ENCODE results near the gene AGBL3.

The AGBL3 gene

DNA sequence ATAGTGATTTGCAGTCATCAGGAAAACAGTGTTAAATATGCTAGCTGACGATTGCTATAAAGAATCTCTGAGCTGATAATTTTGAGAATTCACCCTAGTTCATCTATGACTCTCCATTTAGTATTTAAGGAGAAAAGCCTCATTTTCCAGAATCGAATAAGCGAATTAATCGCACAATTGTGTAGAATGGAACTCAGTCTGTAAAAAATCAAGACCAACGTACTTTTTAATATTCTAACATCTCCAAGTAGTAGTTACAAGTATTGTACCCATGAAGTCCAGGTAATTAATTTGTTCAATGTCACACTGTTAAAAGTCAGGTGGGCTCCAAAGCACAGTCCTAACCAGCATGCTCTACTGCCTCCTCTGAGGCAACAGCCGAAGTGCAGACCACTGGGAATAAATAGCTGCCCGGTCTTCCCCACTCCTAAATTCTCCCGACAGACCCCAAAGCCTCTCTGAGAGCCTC lies 380 bp upstream of the AGBL3 start:
- Histone ChIP-seq H2BK12ac (ENCODE audit: low read length in 2 of 2) (no peak overlapping the region), H4K8ac (ENCODE audit: low read length) (peak overlapping the region; percentile 74), H3K18ac (ENCODE audit: low read depth in 1 of 2, low read length in 2 of 2) (no peak overlapping the region), H3K9me3 (ENCODE audit: control insufficient read depth, low read length) (no peaks in the 10 kb centered on the region), H4K91ac (ENCODE audit: low read length) (no peak overlapping the region), H3K27ac (ENCODE audit: low read length, poor library complexity, severe bottlenecking) (peak overlapping the region; percentile 95), H3K4me2 (ENCODE audit: low read length, poor library complexity, severe bottlenecking) (peak overlapping the region; percentile 88), H2AFZ (ENCODE audit: low read depth, low read length) (peak overlapping the region; percentile 29), H2BK120ac (ENCODE audit: low read depth, low read length) (no peak overlapping the region), H3K4me1 (ENCODE audit: control insufficient read depth, insufficient read depth, low read depth, low read length) (no peaks in the 10 kb centered on the region), H2BK15ac (ENCODE audit: low read depth, poor library complexity, severe bottlenecking) (no peak overlapping the region), H3K4ac (ENCODE audit: low read depth in 1 of 2, low read length in 2 of 2) (peak overlapping the region in 1 of 2 experiments; percentile 60), H2BK5ac (ENCODE audit: low read depth, low read length, poor library complexity, severe bottlenecking) (no peak overlapping the region), H2AK5ac (ENCODE audit: low read length, severe bottlenecking) (no peak overlapping the region), H3K9ac (ENCODE audit: low read length) (peak overlapping the region; percentile 93), H3K14ac (ENCODE audit: low read length in 2 of 2) (no peak overlapping the region), H3K36me3 (ENCODE audit: control insufficient read depth in 1 of 2, insufficient read depth in 2 of 2, low read depth in 1 of 2, low read length in 2 of 2) (peaks cover 0 to 12% of the 10 kb centered on the region in 2 experiments), H3K23ac (ENCODE audit: low read length in 2 of 2) (no peak overlapping the region), H3K79me1 (replicated peaks; ENCODE audit: low read length, poor library complexity, severe bottlenecking) (peaks cover 3% of the 10 kb centered on the region), H3K27me3 (ENCODE audit: control insufficient read depth in 1 of 2, insufficient read depth in 1 of 2, low read length in 2 of 2) (no peaks in the 10 kb centered on the region), H3K4me3 (ENCODE audit: insufficient read depth in 1 of 2, low read depth in 1 of 2, low read length in 2 of 2) (peak overlapping the region; percentile 96 to 99)
- no peak for DNase-seq
- 23% methylated on average over 3 of the region's 8 CpGs for WGBS

DNA sequence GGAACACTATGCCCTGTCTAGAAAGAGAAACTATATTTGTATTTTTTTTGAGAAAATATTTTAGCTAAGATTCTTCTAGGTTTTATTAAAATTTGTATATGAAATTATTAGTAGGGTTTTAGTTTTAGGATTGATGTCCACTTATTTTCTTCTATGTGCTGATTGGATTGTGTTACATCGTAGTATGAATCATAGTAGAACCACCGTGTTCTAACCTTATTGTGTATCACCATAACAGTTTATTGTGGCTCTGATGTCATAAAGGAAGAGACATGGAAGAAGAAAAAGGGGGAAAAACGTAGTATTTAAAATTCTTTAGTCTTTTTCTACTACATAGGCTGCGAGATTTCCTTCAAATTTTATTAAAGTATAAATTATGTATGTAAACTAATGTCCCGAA lies 1.9 kb downstream of the AGBL3 start:
- Histone ChIP-seq H2BK120ac (ENCODE audit: low read depth, low read length) (no peak overlapping the region), H3K4me3 (ENCODE audit: insufficient read depth in 1 of 2, low read depth in 1 of 2, low read length in 2 of 2) (no peak overlapping the region), H4K8ac (ENCODE audit: low read length) (no peak overlapping the region), H2BK12ac (ENCODE audit: low read length in 2 of 2) (no peak overlapping the region), H2AFZ (ENCODE audit: low read depth, low read length) (no peak overlapping the region), H3K4ac (ENCODE audit: low read depth in 1 of 2, low read length in 2 of 2) (no peak overlapping the region), H3K79me1 (replicated peaks; ENCODE audit: low read length, poor library complexity, severe bottlenecking) (peaks cover 3% of the 10 kb centered on the region), H3K23ac (ENCODE audit: low read length in 2 of 2) (no peak overlapping the region), H3K9ac (ENCODE audit: low read length) (no peak overlapping the region), H3K36me3 (ENCODE audit: control insufficient read depth in 1 of 2, insufficient read depth in 2 of 2, low read depth in 1 of 2, low read length in 2 of 2) (peaks cover 0 to 12% of the 10 kb centered on the region in 2 experiments), H4K91ac (ENCODE audit: low read length) (no peak overlapping the region), H3K14ac (ENCODE audit: low read length in 2 of 2) (no peak overlapping the region), H3K27ac (ENCODE audit: low read length, poor library complexity, severe bottlenecking) (no peak overlapping the region), H3K9me3 (ENCODE audit: control insufficient read depth, low read length) (no peaks in the 10 kb centered on the region), H3K18ac (ENCODE audit: low read depth in 1 of 2, low read length in 2 of 2) (no peak overlapping the region), H2BK5ac (ENCODE audit: low read depth, low read length, poor library complexity, severe bottlenecking) (no peak overlapping the region), H2AK5ac (ENCODE audit: low read length, severe bottlenecking) (no peak overlapping the region), H3K4me2 (ENCODE audit: low read length, poor library complexity, severe bottlenecking) (no peak overlapping the region), H3K4me1 (ENCODE audit: control insufficient read depth, insufficient read depth, low read depth, low read length) (peaks cover 2% of the 10 kb centered on the region), H2BK15ac (ENCODE audit: low read depth, poor library complexity, severe bottlenecking) (no peak overlapping the region), H3K27me3 (ENCODE audit: control insufficient read depth in 1 of 2, insufficient read depth in 1 of 2, low read length in 2 of 2) (no peaks in the 10 kb centered on the region)
- 67% methylated on average over 3 of the region's 5 CpGs for WGBS
- DNase-seq = no peak

GRCh38 chr7:134991469-134992339 lies 5.4 kb downstream of the AGBL3 start:
- Histone ChIP-seq H4K91ac (ENCODE audit: low read length) (no peak overlapping the region), H2BK5ac (ENCODE audit: low read depth, low read length, poor library complexity, severe bottlenecking) (no peak overlapping the region), H3K9me3 (ENCODE audit: control insufficient read depth, low read length) (no peaks in the 10 kb centered on the region), H2BK15ac (ENCODE audit: low read depth, poor library complexity, severe bottlenecking) (no peak overlapping the region), H3K14ac (ENCODE audit: low read length in 2 of 2) (no peak overlapping the region), H2BK120ac (ENCODE audit: low read depth, low read length) (no peak overlapping the region), H3K4ac (ENCODE audit: low read depth in 1 of 2, low read length in 2 of 2) (no peak overlapping the region), H2BK12ac (ENCODE audit: low read length in 2 of 2) (no peak overlapping the region), H3K4me2 (ENCODE audit: low read length, poor library complexity, severe bottlenecking) (peak overlapping the region; percentile 13), H3K4me3 (ENCODE audit: insufficient read depth in 1 of 2, low read depth in 1 of 2, low read length in 2 of 2) (no peak overlapping the region), H3K27ac (ENCODE audit: low read length, poor library complexity, severe bottlenecking) (peak overlapping the region; percentile 94), H3K4me1 (ENCODE audit: control insufficient read depth, insufficient read depth, low read depth, low read length) (peaks cover 4% of the 10 kb centered on the region), H3K36me3 (ENCODE audit: control insufficient read depth in 1 of 2, insufficient read depth in 2 of 2, low read depth in 1 of 2, low read length in 2 of 2) (peaks cover 0 to 33% of the 10 kb centered on the region in 2 experiments), H3K18ac (ENCODE audit: low read depth in 1 of 2, low read length in 2 of 2) (no peak overlapping the region), H2AK5ac (ENCODE audit: low read length, severe bottlenecking) (peak overlapping the region; percentile 46), H3K9ac (ENCODE audit: low read length) (no peak overlapping the region), H3K23ac (ENCODE audit: low read length in 2 of 2) (no peak overlapping the region), H4K8ac (ENCODE audit: low read length) (no peak overlapping the region), H2AFZ (ENCODE audit: low read depth, low read length) (no peak overlapping the region), H3K79me1 (replicated peaks; ENCODE audit: low read length, poor library complexity, severe bottlenecking) (peaks cover 4% of the 10 kb centered on the region), H3K27me3 (ENCODE audit: control insufficient read depth in 1 of 2, insufficient read depth in 1 of 2, low read length in 2 of 2) (no peaks in the 10 kb centered on the region)
- 100% methylated on average over 1 of the region's 2 CpGs for WGBS
- no peak for DNase-seq

GRCh38 chr7:134992626-134993179 lies 6.4 kb downstream of the AGBL3 start:
- Histone ChIP-seq H3K27me3 (ENCODE audit: control insufficient read depth in 1 of 2, insufficient read depth in 1 of 2, low read length in 2 of 2) (no peaks in the 10 kb centered on the region), H2BK15ac (ENCODE audit: low read depth, poor library complexity, severe bottlenecking) (no peak overlapping the region), H3K4me3 (ENCODE audit: insufficient read depth in 1 of 2, low read depth in 1 of 2, low read length in 2 of 2) (no peak overlapping the region), H3K18ac (ENCODE audit: low read depth in 1 of 2, low read length in 2 of 2) (no peak overlapping the region), H3K14ac (ENCODE audit: low read length in 2 of 2) (no peak overlapping the region), H3K9ac (ENCODE audit: low read length) (no peak overlapping the region), H3K4me2 (ENCODE audit: low read length, poor library complexity, severe bottlenecking) (peak overlapping the region; percentile 10), H3K23ac (ENCODE audit: low read length in 2 of 2) (no peak overlapping the region), H3K9me3 (ENCODE audit: control insufficient read depth, low read length) (no peaks in the 10 kb centered on the region), H2BK5ac (ENCODE audit: low read depth, low read length, poor library complexity, severe bottlenecking) (no peak overlapping the region), H3K36me3 (ENCODE audit: control insufficient read depth in 1 of 2, insufficient read depth in 2 of 2, low read depth in 1 of 2, low read length in 2 of 2) (peaks cover 3 to 33% of the 10 kb centered on the region in 2 experiments), H4K8ac (ENCODE audit: low read length) (no peak overlapping the region), H2BK12ac (ENCODE audit: low read length in 2 of 2) (no peak overlapping the region), H2BK120ac (ENCODE audit: low read depth, low read length) (no peak overlapping the region), H2AK5ac (ENCODE audit: low read length, severe bottlenecking) (peak overlapping the region; percentile 31), H2AFZ (ENCODE audit: low read depth, low read length) (no peak overlapping the region), H4K91ac (ENCODE audit: low read length) (no peak overlapping the region), H3K4me1 (ENCODE audit: control insufficient read depth, insufficient read depth, low read depth, low read length) (peaks cover 4% of the 10 kb centered on the region), H3K27ac (ENCODE audit: low read length, poor library complexity, severe bottlenecking) (peak overlapping the region; percentile 94), H3K79me1 (replicated peaks; ENCODE audit: low read length, poor library complexity, severe bottlenecking) (peaks cover 2% of the 10 kb centered on the region), H3K4ac (ENCODE audit: low read depth in 1 of 2, low read length in 2 of 2) (no peak overlapping the region)
- 96% methylated on average over 4 of the region's 6 CpGs for WGBS
- no peak for DNase-seq
